Type B pancreatic cell (in vitro differentiated cells): ENCODE results near the gene AKR1C8. TPM values are rescaled to one million over a fixed set of nuclear protein-coding genes. Genes with fewer than 3 reads are reported as not detected.
"Not testable (repeated sequence)": the region's sequence is repeated elsewhere in the genome, so short reads cannot be mapped to it uniquely, and the experiment has no call there.

Experiments used
- DNase-seq: peaks from one replicate; pipeline ENCODE4 v3.0.0; 2021; ENCODE audit warnings: mixed read lengths; ENCODE audit not compliant: unreplicated experiment; ENCODE audit errors: extremely low spot score
- H3K27ac Mint-ChIP-seq: 2 replicates; pipeline ENCODE4 v1.8.0; 2021; ENCODE audit warnings: mild to moderate bottlenecking, mixed read lengths
- H3K27me3 Mint-ChIP-seq: 2 replicates; pipeline ENCODE4 v1.8.0; 2021; ENCODE audit warnings: mixed read lengths
- H3K36me3 Mint-ChIP-seq: 2 replicates; pipeline ENCODE4 v1.8.0; 2021; ENCODE audit warnings: mixed read lengths
- H3K4me1 Mint-ChIP-seq: one replicate; pipeline ENCODE4 v1.8.0; 2021; ENCODE audit warnings: mixed read lengths; ENCODE audit not compliant: unreplicated experiment
- H3K4me3 Mint-ChIP-seq: 2 replicates; pipeline ENCODE4 v1.8.0; 2021; ENCODE audit warnings: mild to moderate bottlenecking, mixed read lengths
- H3K9me3 Mint-ChIP-seq: 2 replicates; pipeline ENCODE4 v1.8.0; 2021; ENCODE audit warnings: mixed read lengths
- total RNA-seq: library from RNA; stranded (reverse); gene quantifications from 2 replicates; pipeline ENCODE4 v1.2.1, GENCODE V29; 2021; ENCODE audit warnings: low replicate concordance
- TF ChIP-seq, protein P1 (sequence below): fragments of 200-600 bp; sonication (generic); conservative IDR thresholded peaks from 2 replicates; pipeline ENCODE4 v1.5.0; 2021; ENCODE audit warnings: antibody characterized with exemption, mild to moderate bottlenecking

Gene AKR1C8
- total RNA-seq, 1 donor from 2014 or later: 0.89 TPM

DNA sequence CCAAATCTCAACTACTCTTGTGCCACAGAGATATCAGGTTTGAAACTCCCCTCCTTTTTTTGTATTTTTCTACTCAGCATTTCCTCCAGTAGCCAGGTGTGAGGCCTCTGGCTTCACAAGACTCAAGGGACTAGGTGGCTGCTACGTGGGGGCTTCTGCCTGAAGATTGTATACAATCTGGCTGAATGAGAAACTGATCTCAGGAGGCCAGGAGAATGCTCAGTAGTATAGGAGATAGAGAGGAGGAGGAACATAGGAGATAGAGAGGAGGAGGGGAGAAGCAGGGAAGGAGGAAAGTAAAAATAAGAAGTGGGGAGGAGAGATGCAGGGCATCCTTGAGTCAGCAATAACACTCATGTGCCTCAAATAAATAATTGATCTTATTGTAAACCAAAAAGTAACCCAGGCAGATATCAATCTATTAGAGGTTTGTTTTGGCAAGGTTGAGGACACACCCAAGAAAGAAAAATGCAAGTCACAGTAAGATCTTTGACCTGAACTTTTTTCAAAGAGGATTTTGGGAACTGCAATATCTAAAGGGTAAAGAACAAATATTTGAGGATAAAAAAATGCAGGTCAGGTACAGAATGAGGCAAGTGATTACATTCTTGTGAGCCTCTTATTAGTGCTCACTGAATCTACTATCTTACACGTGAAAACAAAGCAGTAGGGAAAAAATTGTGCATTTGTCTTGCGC, 36.8 kb downstream of the AKR1C8 start:
- H3K27me3 Mint-ChIP-seq: no peaks in the 10 kb centered on the region
- TF ChIP-seq, protein P1, sequence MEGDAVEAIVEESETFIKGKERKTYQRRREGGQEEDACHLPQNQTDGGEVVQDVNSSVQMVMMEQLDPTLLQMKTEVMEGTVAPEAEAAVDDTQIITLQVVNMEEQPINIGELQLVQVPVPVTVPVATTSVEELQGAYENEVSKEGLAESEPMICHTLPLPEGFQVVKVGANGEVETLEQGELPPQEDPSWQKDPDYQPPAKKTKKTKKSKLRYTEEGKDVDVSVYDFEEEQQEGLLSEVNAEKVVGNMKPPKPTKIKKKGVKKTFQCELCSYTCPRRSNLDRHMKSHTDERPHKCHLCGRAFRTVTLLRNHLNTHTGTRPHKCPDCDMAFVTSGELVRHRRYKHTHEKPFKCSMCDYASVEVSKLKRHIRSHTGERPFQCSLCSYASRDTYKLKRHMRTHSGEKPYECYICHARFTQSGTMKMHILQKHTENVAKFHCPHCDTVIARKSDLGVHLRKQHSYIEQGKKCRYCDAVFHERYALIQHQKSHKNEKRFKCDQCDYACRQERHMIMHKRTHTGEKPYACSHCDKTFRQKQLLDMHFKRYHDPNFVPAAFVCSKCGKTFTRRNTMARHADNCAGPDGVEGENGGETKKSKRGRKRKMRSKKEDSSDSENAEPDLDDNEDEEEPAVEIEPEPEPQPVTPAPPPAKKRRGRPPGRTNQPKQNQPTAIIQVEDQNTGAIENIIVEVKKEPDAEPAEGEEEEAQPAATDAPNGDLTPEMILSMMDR: no peak
- no peak overlapping the region for H3K4me3 Mint-ChIP-seq
- peak overlapping the region; percentile 60 for H3K27ac Mint-ChIP-seq
- DNase-seq: no peak
- peaks cover 20% of the 10 kb centered on the region for H3K9me3 Mint-ChIP-seq
- H3K4me1 Mint-ChIP-seq: no peaks in the 10 kb centered on the region
- H3K36me3 Mint-ChIP-seq: no peaks in the 10 kb centered on the region

DNA sequence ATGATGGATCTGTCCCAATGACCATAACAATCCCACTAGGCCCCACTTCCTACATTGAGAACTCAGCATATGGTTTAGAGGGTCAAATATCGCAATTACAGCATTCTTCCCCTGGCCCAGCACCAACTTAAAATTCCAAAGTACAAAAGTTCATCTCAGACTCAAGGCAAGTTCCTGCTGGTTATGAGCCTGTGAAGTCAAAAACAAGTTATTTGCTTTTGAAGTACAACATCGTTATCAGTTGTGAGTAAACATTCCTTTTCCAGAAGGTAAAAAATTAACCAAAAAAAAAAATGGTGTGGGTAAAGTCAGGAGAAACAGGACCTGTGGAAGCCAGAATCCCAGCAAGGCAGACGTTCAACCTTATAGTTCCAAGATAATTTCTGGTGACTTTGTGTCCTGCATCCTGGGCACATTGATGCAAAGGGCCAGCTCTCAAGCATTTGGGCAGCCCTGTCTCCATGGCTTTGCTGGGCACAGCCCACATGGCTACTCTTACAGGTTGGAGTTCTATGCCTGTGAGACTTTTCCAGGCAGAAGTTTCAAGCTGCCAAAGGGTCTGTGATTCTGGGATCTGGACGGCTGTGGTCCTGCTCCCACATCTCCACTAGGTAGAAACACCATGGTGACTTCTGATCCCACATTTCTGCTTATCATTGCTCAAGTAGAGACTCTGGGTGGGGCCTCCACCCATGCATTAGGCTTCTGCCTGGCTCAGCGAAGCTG, 37.5 kb downstream of the AKR1C8 start:
- no peaks in the 10 kb centered on the region for H3K36me3 Mint-ChIP-seq
- TF ChIP-seq, protein P1: no peak
- peaks cover 20% of the 10 kb centered on the region for H3K9me3 Mint-ChIP-seq
- no peaks in the 10 kb centered on the region for H3K27me3 Mint-ChIP-seq
- peak overlapping the region; percentile 37 for H3K4me3 Mint-ChIP-seq
- H3K27ac Mint-ChIP-seq: peak overlapping the region; percentile 60
- DNase-seq: no peak
- no peaks in the 10 kb centered on the region for H3K4me1 Mint-ChIP-seq

DNA sequence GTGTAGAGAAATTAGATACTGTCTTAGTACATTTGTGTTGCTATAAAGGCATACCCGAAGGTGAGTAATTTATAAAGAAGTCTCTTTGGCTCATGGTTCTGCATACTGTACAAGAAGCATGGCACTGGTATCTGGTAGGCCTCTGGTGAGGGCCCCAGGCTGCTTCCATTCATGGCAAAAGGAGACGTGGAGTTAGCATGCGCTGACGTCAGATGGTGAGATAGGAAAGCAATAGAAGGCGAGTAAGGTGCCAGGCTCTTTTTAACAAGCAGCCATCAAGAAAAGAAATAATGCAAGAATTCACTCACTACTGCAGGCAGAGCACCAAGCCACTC, 38.1 kb downstream of the AKR1C8 start:
- no peaks in the 10 kb centered on the region for H3K27me3 Mint-ChIP-seq
- H3K4me3 Mint-ChIP-seq: no peak overlapping the region
- no peak overlapping the region for H3K27ac Mint-ChIP-seq
- DNase-seq: no peak
- H3K4me1 Mint-ChIP-seq: no peaks in the 10 kb centered on the region
- H3K36me3 Mint-ChIP-seq: no peaks in the 10 kb centered on the region
- H3K9me3 Mint-ChIP-seq: peaks cover 26% of the 10 kb centered on the region
- TF ChIP-seq, protein P1: no peak

DNA sequence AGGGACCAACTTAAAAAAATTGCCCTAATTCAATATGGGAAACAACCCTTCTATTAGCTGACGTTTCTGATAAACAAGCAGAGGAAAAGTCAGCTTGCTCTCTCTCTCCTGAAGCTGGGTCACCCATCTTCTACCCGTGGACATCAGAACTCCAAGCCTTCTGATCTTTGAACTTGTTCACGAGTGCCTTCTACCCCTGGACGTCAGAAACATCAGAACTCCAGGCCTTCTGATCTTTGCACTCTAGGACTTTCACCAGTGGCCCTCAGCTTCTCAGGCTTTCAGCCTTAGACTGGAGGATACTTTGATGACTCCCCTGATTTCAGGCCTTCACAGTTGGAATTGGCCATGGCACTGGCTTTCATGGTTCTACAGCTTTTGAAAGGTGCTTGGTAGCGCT, 41.8 kb downstream of the AKR1C8 start:
- Mint-ChIP-seq H3K4me1 (no peaks in the 10 kb centered on the region), H3K36me3 (no peaks in the 10 kb centered on the region), H3K4me3 (no peak overlapping the region), H3K9me3 (peaks cover 18% of the 10 kb centered on the region), H3K27ac (no peak overlapping the region), H3K27me3 (no peaks in the 10 kb centered on the region)
- TF ChIP-seq, protein P1: no peak
- no peak for DNase-seq

DNA sequence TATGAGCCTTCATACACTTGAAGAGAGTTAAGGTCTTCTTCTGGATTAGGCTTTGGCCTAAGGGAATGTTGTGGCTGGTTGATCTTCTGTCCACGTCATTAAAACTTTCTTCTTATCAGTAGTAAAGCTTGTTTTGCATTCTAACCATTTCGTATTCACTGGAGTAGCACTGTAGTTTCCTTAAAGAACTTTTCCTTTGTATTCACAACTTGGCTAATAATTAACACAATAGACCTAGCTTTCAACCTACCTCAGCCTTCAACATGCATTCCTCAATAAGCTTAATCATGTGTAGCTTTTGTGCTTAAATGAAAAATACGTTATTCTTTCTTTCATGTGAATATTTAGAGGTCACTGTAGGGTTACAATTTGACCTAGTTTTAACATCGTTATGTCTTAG, 42.8 kb downstream of the AKR1C8 start:
- Mint-ChIP-seq H3K36me3 (no peaks in the 10 kb centered on the region), H3K4me3 (no peak overlapping the region), H3K27me3 (no peaks in the 10 kb centered on the region), H3K9me3 (peaks cover 18% of the 10 kb centered on the region), H3K27ac (no peak overlapping the region), H3K4me1 (no peaks in the 10 kb centered on the region)
- DNase-seq: no peak
- TF ChIP-seq, protein P1: no peak

DNA sequence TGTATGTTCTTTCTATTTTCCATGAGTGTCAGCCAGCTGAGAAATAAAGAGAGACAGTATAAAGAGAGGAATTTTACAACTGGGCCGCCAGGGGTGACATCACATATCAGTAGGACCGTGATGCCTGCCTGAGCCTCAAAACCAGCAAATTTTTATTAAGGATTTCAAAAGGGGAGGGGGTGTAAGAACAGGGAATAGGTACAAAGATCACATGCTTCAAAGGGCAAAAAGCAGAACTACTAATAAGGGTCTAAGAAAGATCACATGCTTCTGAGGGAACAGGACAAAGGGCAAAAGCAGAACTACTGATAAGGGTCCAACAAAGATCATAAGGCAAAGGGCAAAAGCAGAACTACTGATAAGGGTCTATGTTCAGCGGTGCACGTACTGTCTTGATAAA, 47.3 kb downstream of the AKR1C8 start:
- peaks cover 15% of the 10 kb centered on the region for H3K9me3 Mint-ChIP-seq
- not testable (repeated sequence) for H3K4me3 Mint-ChIP-seq, H3K27me3 Mint-ChIP-seq

More for the DNA sequence above, 47.3 kb downstream of the AKR1C8 start:
- H3K27ac Mint-ChIP-seq, DNase-seq, H3K36me3 Mint-ChIP-seq, H3K4me1 Mint-ChIP-seq: not testable (repeated sequence)
